HG03520 (cell line): ENCODE results near the gene AGBL3.
A peak's percentile ranks its signal among the peaks of the same experiment; 100 is the strongest.
"Not testable (repeated sequence)": the region's sequence is repeated elsewhere in the genome, so short reads cannot be mapped to it uniquely, and the experiment has no call there.

Experiments used
- ATAC-seq: cut with Tn5 transposase; IDR thresholded peaks from one replicate; pipeline ENCODE4 v1.9.1; 2021; ENCODE audit warnings: mild to moderate bottlenecking, moderate library complexity; ENCODE audit not compliant: unreplicated experiment

Gene AGBL3

GRCh38 chr7:135166338-135166990 lies 180.2 kb downstream of the AGBL3 start:
- no peak for ATAC-seq

DNA sequence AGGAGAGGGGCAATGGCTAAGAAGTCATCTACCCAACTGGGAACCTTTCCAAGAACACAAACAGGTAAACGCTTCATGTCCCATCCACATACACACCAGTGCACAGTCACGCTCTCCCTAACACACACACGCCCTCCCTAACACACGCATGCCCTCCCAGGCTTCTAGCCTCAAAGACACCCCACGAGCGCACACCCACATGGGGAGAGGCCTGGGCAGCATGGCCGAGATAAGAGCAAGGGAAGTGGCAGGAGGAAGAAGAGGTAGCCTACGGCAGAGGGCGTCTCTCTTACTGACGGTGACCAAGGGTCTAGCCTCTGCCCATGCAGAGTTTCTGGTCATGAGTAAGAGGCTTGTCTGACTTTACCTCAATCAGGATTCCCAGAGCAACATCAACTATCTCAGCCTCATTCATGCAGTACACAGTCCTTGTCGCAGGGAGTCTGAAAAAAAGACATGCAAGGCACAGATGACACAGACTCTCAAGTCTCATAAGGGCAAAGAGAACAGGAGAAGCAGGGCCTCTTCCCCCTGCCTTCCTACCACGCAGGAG lies 181.1 kb downstream of the AGBL3 start:
- ATAC-seq, result no peak

GRCh38 chr7:135168001-135168400 lies 181.7 kb downstream of the AGBL3 start:
- ATAC-seq, result no peak

GRCh38 chr7:135168489-135169140 lies 182.3 kb downstream of the AGBL3 start:
- ATAC-seq, result no peak

GRCh38 chr7:135169141-135169963 lies 183.0 kb downstream of the AGBL3 start:
- ATAC-seq, result peak; percentile 46

GRCh38 chr7:135169964-135170273 lies 183.6 kb downstream of the AGBL3 start:
- no peak for ATAC-seq

- ATAC-seq, result peak; percentile 60
Measured at GRCh38 chr7:135170274-135170997, 184.1 kb downstream of the AGBL3 start, which contains the start of gene CYREN. Gene CYREN, minus strand, starts transcription at chr7:135170707. Its CDS starts 1,785 bp downstream, at chr7:135168922.

DNA sequence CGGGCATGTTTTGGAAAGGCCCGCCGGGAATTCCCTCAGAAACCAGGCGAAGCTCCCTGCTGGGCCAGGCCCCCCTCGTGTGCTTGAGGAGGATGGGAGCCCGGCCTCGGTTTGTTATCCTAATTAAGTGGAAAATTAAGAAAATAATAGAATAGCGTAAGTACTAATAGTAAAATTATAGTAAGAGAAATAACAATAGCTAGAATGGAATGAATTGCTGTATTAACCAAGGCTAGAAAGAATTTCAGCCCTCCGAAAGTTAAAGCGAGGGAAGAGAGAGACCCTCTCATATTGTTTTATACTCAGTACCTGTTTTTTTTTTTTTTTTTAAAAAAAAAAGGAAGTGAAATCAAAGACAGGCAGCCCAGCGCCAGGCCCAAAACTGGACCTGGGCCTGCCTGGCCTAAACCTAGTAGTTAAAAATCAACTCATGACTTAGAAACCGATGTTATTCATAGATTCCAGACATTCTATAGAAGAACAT lies 184.7 kb downstream of the AGBL3 start:
- peak; percentile 21 for ATAC-seq

DNA sequence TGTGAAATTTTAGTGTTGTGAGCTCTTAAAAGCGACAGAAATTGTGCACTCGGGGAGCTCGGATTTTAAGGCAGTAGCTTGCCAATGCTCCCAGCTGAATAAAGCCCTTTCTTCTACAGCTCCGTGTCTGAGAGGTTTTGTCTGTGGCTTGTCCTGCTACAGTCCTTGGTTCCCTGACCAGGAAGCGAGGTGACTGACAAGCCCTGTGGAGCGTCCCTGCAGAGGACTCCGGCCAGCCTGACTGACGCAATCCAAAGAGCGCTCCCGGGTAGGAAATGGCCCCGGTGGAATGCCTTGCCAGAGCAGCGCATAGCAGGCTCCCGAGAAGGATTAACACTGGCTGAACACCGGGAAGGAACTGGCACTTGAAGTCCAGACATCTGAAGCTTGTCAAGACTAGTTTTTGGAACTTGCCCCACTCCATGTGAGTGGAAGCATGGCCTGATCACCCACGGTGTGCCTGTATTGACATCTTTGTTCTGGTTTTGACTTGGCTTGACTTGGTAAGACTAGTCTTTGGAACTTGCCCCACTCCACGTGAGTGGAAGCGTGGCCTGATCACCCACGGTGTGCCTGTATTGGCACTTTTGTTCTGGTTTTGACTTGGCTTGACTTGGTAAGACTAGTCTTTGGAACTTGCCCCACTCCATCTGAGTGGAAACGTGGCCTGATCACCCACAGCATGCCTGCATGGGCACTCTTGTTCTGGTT lies 185.4 kb downstream of the AGBL3 start:
- ATAC-seq, result not testable (repeated sequence)

DNA sequence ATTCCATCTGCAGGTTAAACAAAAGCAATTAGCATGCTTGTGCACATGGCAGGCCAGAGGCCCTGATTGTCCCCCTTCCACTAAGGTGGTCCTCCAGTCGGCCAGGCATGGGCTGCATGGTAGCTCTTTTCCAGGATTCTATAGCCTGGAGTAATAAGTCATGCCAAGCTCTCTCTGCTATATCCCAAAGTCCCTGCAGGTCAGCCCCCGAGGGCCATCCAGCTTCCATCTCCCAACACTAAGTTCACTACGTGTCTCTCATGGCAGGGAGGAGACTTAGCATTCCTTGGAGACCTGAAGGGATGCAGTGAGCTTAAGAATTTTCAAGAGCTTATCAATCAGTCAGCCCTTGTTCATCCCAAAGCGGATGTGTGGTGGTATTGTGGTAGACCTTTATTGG lies 187.6 kb downstream of the AGBL3 start:
- not testable (repeated sequence) for ATAC-seq

DNA sequence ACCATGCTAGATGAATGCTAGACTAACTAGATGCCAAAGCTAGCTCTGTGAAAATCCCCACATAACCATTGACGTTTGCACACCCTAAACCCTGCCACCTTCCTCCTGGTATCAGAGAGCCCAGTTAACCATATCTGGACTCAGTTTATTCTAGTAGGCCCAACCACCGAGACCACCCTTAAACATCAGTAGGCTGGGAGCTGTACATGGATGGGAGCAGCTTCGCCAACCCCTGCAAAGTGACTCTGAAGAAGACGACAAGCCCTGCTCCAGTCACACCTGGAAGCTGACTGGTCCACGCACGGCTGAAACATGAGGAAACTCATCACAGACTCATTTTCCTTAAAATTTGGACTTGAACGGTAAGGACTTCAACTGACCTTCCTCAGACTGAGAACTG lies 188.6 kb downstream of the AGBL3 start:
- no peak for ATAC-seq

DNA sequence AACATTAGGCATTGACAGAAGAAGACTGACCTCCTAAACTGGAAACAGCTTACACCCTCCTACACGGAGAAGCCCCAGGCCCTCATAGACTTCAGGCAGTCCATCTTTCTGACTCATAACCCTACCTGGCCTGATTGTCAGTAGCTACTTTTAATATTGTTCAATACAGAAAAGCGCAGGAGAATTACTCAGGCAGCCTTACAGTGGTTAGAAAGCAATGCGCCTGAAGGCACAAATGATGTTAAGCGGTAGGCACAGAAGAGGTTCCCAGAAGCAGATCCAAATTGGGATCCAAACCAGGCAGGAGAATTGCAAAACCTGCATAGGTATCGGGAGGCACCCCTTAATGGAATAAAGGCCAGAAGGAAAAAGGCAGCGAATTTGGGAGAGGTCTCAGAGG lies 189.6 kb downstream of the AGBL3 start:
- ATAC-seq, result no peak

DNA sequence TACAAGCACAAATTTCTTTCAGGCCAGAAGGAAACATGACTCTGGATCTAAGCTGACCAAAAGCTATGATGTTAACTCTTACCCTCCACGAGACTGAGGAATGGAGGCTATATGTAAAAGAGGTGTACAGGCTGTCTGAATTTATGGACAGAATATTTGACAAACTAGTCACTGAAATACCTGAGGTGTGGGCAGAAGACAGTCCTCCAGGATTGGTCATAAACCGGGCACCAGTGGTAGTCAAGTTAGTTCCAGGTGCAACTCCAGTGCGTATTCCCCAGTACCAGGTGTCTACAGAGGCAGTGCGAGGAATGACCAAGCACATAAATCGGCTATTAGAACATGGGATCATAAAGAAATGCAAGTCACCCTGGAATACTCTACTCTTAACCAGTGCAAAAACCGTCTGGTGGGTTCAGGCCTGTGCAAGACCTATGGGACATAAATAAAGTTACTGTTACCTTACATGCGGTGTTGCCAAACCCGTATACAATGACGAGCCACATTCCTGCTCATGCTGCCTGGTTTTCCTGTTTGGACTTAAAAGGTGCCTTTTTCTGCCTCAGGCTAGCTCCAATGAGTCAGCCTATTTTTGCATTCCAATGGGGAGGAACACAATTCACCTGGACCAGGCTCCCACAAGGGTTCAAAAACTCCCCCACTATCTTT lies 190.9 kb downstream of the AGBL3 start:
- ATAC-seq, result no peak

- ATAC-seq, result no peak
Measured at GRCh38 chr7:135178364-135178763, 192.1 kb downstream of the AGBL3 start.

DNA sequence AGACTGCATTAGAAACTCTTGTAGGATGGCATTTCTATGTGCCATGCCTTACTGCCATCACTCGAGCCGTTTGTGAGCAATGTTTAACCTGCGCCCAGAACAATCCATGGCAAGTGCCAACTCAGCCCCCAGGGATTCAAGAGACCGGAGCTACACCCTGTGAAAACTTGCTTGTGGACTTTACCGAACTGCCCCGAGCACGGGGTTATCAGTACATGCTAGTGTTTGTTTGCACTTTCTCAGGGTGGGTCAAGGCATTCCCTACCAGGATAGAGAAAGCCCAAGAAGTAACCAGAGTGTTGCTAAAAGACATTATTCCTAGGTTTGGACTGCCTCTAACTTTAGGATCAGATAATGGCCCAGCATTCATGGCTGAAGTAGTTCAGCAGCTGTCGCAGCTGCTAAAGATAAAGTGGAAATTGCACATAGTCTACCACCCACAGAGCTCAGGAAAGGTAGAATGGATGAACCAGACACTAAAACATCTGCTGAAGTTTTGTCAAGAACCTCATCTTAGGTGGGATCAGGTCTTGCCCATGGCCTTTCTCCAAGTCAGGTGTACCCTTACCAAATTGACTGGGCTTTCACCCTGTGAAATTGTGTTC lies 193.1 kb downstream of the AGBL3 start:
- no peak for ATAC-seq

DNA sequence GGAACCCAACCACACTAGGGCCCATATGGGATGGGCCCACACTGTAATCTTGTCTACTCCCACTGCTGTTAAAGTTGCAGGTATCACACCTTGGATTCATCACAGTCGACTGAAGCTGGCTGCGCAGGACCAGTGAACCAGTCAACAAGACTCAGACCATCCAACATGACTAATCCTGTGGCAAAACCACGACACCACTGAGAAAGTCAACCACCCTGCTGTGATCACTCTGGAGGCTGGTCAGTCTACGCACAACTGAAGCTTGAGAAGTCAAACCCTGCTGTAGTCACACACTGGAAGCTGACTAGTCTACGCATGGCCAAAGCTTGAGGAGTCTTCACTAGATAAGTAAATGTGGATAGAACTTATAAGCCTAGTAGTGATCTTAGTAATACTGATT lies 193.8 kb downstream of the AGBL3 start:
- no peak for ATAC-seq

DNA sequence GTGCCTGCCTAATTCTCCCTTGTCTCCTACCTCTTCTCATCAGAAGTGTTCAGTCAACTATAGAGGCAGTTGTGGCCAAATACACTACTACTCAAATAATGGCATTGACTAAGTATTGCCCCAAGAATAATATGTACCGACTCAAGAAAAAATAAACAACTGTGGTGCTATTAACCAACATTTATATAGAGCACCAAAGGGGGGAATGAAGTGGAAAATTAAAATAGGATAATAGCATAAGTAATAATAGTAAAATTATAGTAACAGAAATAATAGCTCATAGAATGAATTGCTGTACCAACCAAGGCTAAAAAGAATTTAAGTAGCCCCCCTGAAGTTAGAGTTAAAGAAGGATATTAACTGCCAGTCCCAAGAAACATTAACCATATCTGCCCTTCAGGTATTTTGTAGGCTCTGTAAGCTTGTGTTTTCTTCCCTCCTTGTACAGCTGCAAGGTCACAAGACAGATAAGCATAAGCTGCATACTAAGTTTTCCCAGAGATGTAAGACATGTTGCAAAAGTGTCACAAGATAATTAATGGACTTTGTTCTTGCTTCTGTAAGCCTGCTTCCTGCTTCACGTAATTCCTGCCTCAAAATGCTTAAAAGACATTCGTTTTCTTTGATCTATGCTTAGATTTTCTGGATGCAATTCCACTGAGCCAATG lies 195.1 kb downstream of the AGBL3 start:
- no peak for ATAC-seq

GRCh38 chr7:135181929-135182678 lies 195.8 kb downstream of the AGBL3 start:
- no peak for ATAC-seq
